Transverse colon (tissue), 4 donors: ENCODE measurements around the gene NT5DC4. TPM values are rescaled to one million over a fixed set of nuclear protein-coding genes. Genes with fewer than 3 reads are reported as not detected.

Source experiments
- DNase-seq: peaks from one replicate; pipeline ENCODE4 v3.0.0-alpha.2; 2019
- H3K27ac ChIP-seq, 4 donors: fragments of 200-600 bp; sonication (generic); 2 replicates each; pipeline ENCODE4 v1.5.1; 2016 to 2018; ENCODE audit warnings: inconsistent platforms in 4 of 4
- H3K27me3 ChIP-seq: fragments of 200-600 bp; sonication (generic); 2 replicates; pipeline ENCODE4 v1.5.1; 2017; ENCODE audit warnings: inconsistent platforms
- H3K36me3 ChIP-seq, 4 donors: fragments of 200-600 bp; sonication (generic); 2 replicates each; pipeline ENCODE4 v1.5.1; 2017 to 2019; ENCODE audit warnings: inconsistent platforms in 4 of 4
- H3K4me1 ChIP-seq, 4 donors: fragments of 200-600 bp; sonication (generic); 2 replicates each; pipeline ENCODE4 v1.5.1; 2017 to 2020; ENCODE audit warnings: inconsistent platforms in 4 of 4
- H3K4me3 ChIP-seq, 4 donors: fragments of 200-600 bp; sonication (generic); 1 replicate in 1 of 4; 2 replicates in 3 of 4; pipeline versions ENCODE4 v1.5.1 to v1.6.1; 2017 to 2019; ENCODE audit warnings: inconsistent platforms in 4 of 4
- H3K9me3 ChIP-seq, 2 donors: fragments of 200-600 bp; sonication (generic); 2 replicates each; pipeline ENCODE4 v1.5.1; 2017 to 2019; ENCODE audit warnings: inconsistent platforms in 2 of 2
- CTCF ChIP-seq, 5 experiments: fragments of 200-600 bp in 3 of 5; fragments of 450-650 bp in 2 of 5; sonication (generic) in 3 of 5; IDR thresholded peaks; 1 replicate in 2 of 5; 2 replicates in 3 of 5; pipeline ENCODE4 v1.5.1; 2016 to 2017; ENCODE audit warnings: antibody characterized with exemption in 5 of 5, inconsistent platforms in 3 of 5, mild to moderate bottlenecking in 2 of 5, moderate library complexity in 1 of 5
- EP300 ChIP-seq: sonication (generic); formaldehyde crosslinking; IDR thresholded peaks from one replicate; pipeline ENCODE4 v1.6.1; 2017; ENCODE audit warnings: antibody characterized with exemption, low read depth
- POLR2A ChIP-seq: fragments of 450-650 bp; IDR thresholded peaks from one replicate; pipeline ENCODE4 v1.6.1; 2016; ENCODE audit warnings: antibody characterized with exemption, mild to moderate bottlenecking, moderate library complexity
- POLR2AphosphoS5 ChIP-seq, 3 donors: sonication (generic); formaldehyde crosslinking; IDR thresholded peaks; one replicate each; pipeline ENCODE4 v1.6.1; 2016; ENCODE audit warnings: antibody characterized with exemption in 3 of 3
- WGBS, 2 donors: methylation state at CpG; one replicate each; pipeline ENCODE4 v1.1.5; 2018; ENCODE audit warnings: low coverage in 1 of 2; 5-methylcytosine and 5-hydroxymethylcytosine counted together
- in situ Hi-C, 4 donors: fragments of 200-750 bp; cut with MboI; loops; one replicate each; pipeline versions ENCODE4 v1.15.0 to v1.15.1; 2017; ENCODE audit warnings: low sequenced_read_pairs in 3 of 4, low pct_ligation_motif_present in 1 of 4, low pct_unique_long_range_greater_than_20kb in 1 of 4
- intact Hi-C: fragments of 100-400 bp; cut with DNase I; formaldehyde crosslinking; loops from one replicate; pipeline ENCODE4 v1.15.1; 2023; ENCODE audit warnings: low total_unique reads
- total RNA-seq, 4 donors: library from RNA; depleted of rRNA; stranded (reverse); fragments of >200 nt; gene quantifications; one replicate each; pipeline ENCODE4 v1.1.0, GENCODE V29; 2016

NT5DC4 gene
- total RNA-seq, 4 donors from 2014 or later: not detected

DNA sequence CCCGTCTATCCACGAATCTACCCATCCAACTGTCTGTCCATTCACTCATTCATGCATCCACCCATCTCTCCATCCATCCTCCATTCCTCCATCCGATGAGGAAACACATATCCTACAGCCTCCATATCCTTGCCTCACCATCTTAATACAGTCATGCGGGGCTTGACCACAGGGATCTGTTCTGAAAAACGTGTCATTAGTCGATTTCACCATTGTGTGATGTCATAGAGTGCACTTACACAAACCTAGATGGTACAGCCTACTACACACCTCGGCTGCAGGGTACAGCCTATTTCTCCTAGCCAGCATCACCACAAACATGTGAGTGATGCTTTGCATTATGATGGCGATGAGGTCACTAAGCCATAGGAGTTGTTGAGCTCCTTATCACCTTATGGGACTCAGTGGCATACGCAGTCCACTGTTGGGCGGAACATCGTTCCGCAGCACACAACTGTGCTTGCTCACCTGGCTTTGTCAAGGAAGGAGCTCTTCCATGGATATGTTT lies 1.9 kb upstream of the NT5DC4 start:
- Histone ChIP-seq H3K27ac (no peak overlapping the region), H3K9me3 (no peaks in the 10 kb centered on the region), H3K27me3 (no peaks in the 10 kb centered on the region), H3K4me1 (no peaks in the 10 kb centered on the region), H3K4me3 (no peak overlapping the region), H3K36me3 (no peaks in the 10 kb centered on the region)
- TF ChIP-seq POLR2A (no peak), CTCF (IDR thresholded peaks at IDR 0.05) (no peak), POLR2AphosphoS5 (IDR thresholded peaks at IDR 0.05) (no peak), EP300 (no peak)
- WGBS, 2 donors: 70 to 78% methylated on average over 10 to 12 of the region's 12 CpGs
- intact Hi-C loops: no loop called here
- no peak for DNase-seq
- in situ Hi-C loops: no loop called here

GRCh38 chr2:112721819-112722522 lies 1.2 kb downstream of the NT5DC4 start:
- in situ Hi-C loops (loop anchor here in 3 of 4 donors (5.0 to 10.0 kb wide), 2 partner anchors 97 to 100 kb away; no protein-coding TSS in a partner anchor), intact Hi-C loops (no loop called here)
- H3K9me3 ChIP-seq: no peaks in the 10 kb centered on the region
- DNase-seq: no peak
- no peak overlapping the region for H3K27ac ChIP-seq
- no peaks in the 10 kb centered on the region for H3K27me3 ChIP-seq
- H3K36me3 ChIP-seq: no peaks in the 10 kb centered on the region
- peaks cover 0 to 3% (median 3%) of the 10 kb centered on the region in 4 donors for H3K4me1 ChIP-seq
- TF ChIP-seq POLR2A (no peak), POLR2AphosphoS5 (IDR thresholded peaks at IDR 0.05) (no peak), EP300 (no peak), CTCF (IDR thresholded peaks at IDR 0.05) (no peak)
- WGBS, 2 donors: 89% methylated on average over 23 of the region's 23 CpGs; no CpG with 5 or more reads in 1 of the 2 donors
- no peak overlapping the region for H3K4me3 ChIP-seq

- Histone ChIP-seq H3K4me1 (peaks cover 0 to 3% (median 3%) of the 10 kb centered on the region in 4 donors), H3K27me3 (no peaks in the 10 kb centered on the region), H3K27ac (no peak overlapping the region), H3K4me3 (no peak overlapping the region), H3K36me3 (no peaks in the 10 kb centered on the region), H3K9me3 (no peaks in the 10 kb centered on the region)
- in situ Hi-C loops: loop anchor here in 3 of 4 donors (5.0 to 10.0 kb wide), 2 partner anchors 98 to 101 kb away; no protein-coding TSS in a partner anchor
- no peak for DNase-seq
- intact Hi-C loops: no loop called here
- TF ChIP-seq POLR2A (no peak), POLR2AphosphoS5 (IDR thresholded peaks at IDR 0.05) (no peak), EP300 (no peak), CTCF (IDR thresholded peaks at IDR 0.05) (no peak)
- WGBS, 2 donors: 93% methylated on average over 9 of the region's 9 CpGs; no CpG with 5 or more reads in 1 of the 2 donors
Observed at GRCh38 chr2:112722816-112723546, 2.2 kb downstream of the NT5DC4 start.

- intact Hi-C loops: no loop called here
- TF ChIP-seq POLR2AphosphoS5 (IDR thresholded peaks at IDR 0.05) (no peak), POLR2A (no peak), EP300 (no peak), CTCF (IDR thresholded peaks at IDR 0.05) (no peak)
- H3K4me3 ChIP-seq: no peak overlapping the region
- in situ Hi-C loops: loop anchor here in 3 of 4 donors (5.0 to 10.0 kb wide), 2 partner anchors 99 to 101 kb away; no protein-coding TSS in a partner anchor
- no peaks in the 10 kb centered on the region for H3K36me3 ChIP-seq
- H3K4me1 ChIP-seq: peaks cover 0 to 3% (median 3%) of the 10 kb centered on the region in 4 donors
- no peaks in the 10 kb centered on the region for H3K9me3 ChIP-seq
- WGBS, 2 donors: 88% methylated on average over 6 of the region's 6 CpGs; no CpG with 5 or more reads in 1 of the 2 donors
- H3K27ac ChIP-seq: no peak overlapping the region
- H3K27me3 ChIP-seq: no peaks in the 10 kb centered on the region
- no peak for DNase-seq
Observed at GRCh38 chr2:112723547-112723940, 2.7 kb downstream of the NT5DC4 start.
